Kidney (tissue), 14 donors: ENCODE data around the gene TBL1X. TPM values are rescaled to one million over a fixed set of nuclear protein-coding genes. Genes with fewer than 3 reads are reported as not detected.

Experiments
- DNase-seq, 5 donors: peaks; one replicate each; pipeline ENCODE4 v3.0.0-alpha.2; 2013 to 2020
- FAIRE-seq: peaks from 2 replicates; lab custom pipeline; 2012; peaks lifted over from hg19 to GRCh38; lab: Jason Lieb, UNC
- H3K27ac ChIP-seq, 2 donors: one replicate each; pipeline ENCODE4 v1.7.0; 2013; ENCODE audit warnings: low read depth in 2 of 2, low read length in 2 of 2, inconsistent platforms in 1 of 2
- H3K27me3 ChIP-seq: one replicate; pipeline ENCODE4 v1.7.1; 2013; ENCODE audit warnings: low read length, inconsistent platforms; ENCODE audit not compliant: control insufficient read depth, insufficient read depth
- H3K36me3 ChIP-seq, 3 donors: one replicate each; pipeline versions ENCODE4 v1.7.0 to v1.7.1; 2013; ENCODE audit warnings: low read length in 3 of 3, control low read depth in 1 of 3, inconsistent platforms in 1 of 3; ENCODE audit not compliant: insufficient read depth in 3 of 3, control insufficient read depth in 2 of 3
- H3K4me1 ChIP-seq, 3 donors: one replicate each; pipeline versions ENCODE4 v1.7.0 to v1.7.1; 2013; ENCODE audit warnings: low read length in 3 of 3, inconsistent platforms in 1 of 3, low read depth in 1 of 3; ENCODE audit not compliant: control insufficient read depth in 2 of 3, insufficient read depth in 2 of 3
- H3K4me3 ChIP-seq, 3 donors: one replicate each; pipeline versions ENCODE4 v1.7.0 to v1.8.1; 2013; ENCODE audit warnings: low read length in 3 of 3, control low read depth in 1 of 3, inconsistent platforms in 1 of 3
- H3K9ac ChIP-seq, 3 donors: one replicate each; pipeline versions ENCODE4 v1.7.0 to v1.7.1; 2013; ENCODE audit warnings: low read length in 3 of 3, control low read depth in 1 of 3, inconsistent platforms in 1 of 3
- H3K9me3 ChIP-seq, 3 donors: one replicate each; pipeline versions ENCODE4 v1.7.0 to v1.7.1; 2013; ENCODE audit warnings: low read length in 3 of 3, control low read depth in 1 of 3, inconsistent platforms in 1 of 3; ENCODE audit not compliant: control insufficient read depth in 2 of 3, insufficient read depth in 1 of 3
- CTCF ChIP-seq: IDR thresholded peaks from 3 replicates; pipeline ENCODE4 v1.5.1; 2012; ENCODE audit warnings: mild to moderate bottlenecking, moderate library complexity, borderline replicate concordance; ENCODE audit not compliant: insufficient read depth; ENCODE audit errors: extremely low read depth
- intact Hi-C: fragments of 100-400 bp; cut with DNase I; formaldehyde crosslinking; loops from one replicate; pipeline ENCODE4 v1.11.1; 2022
- polyA plus RNA-seq: library from polyadenylated mRNA; stranded (reverse); fragments of 350-450 nt; fragmentation: Illumina TruSeq; extraction: RNeasy Lipid Tissue Mini Kit (QIAGEN cat#74804); gene quantifications from one replicate; pipeline ENCODE4 v1.2.3, GENCODE V29; 2014; ENCODE audit warnings: low read depth, low replicate concordance; ENCODE audit not compliant: insufficient read depth
- total RNA-seq: library from RNA; stranded (reverse); fragmentation: NEBNext Ultra II Directional; extraction: Animal tissue kit (Norgen Biotek cat#: 25700); gene quantifications from one replicate; pipeline ENCODE4 v1.2.1, GENCODE V29; 2021
- donor health status: control.
- donor health status: control.
- donor health status: control.
- donor health status: control.
- donor health status: control.
- donor health status: DM: yes; HTN: yes; CAD: no.
- donor health status: Normal renal cell carcinoma (clear cell type).

TBL1X gene
- total and polyA plus RNA-seq, 2 donors from 2014 or later, result 12.5 to 43.0 TPM

GRCh38 chrX:9772943-9773342 lies 308.1 kb downstream of the TBL1X start:
- Histone ChIP-seq H3K27ac (no peak overlapping the region), H3K9me3 (no peaks in the 10 kb centered on the region), H3K36me3 (no peaks in the 10 kb centered on the region), H3K27me3 (no peaks in the 10 kb centered on the region), H3K4me3 (no peak overlapping the region), H3K9ac (no peak overlapping the region), H3K4me1 (no peaks in the 10 kb centered on the region)
- no peak for FAIRE-seq
- no peak for DNase-seq
- TF ChIP-seq CTCF, result no peak
- intact Hi-C loops, result no loop called here

GRCh38 chrX:9775930-9776329 lies 311.1 kb downstream of the TBL1X start:
- Histone ChIP-seq H3K4me3 (no peak overlapping the region), H3K4me1 (no peaks in the 10 kb centered on the region), H3K27ac (no peak overlapping the region), H3K27me3 (no peaks in the 10 kb centered on the region), H3K9me3 (no peaks in the 10 kb centered on the region), H3K9ac (no peak overlapping the region), H3K36me3 (no peaks in the 10 kb centered on the region)
- DNase-seq (no peak), FAIRE-seq (no peak)
- TF ChIP-seq CTCF, result no peak
- intact Hi-C loops, result no loop called here

- FAIRE-seq (no peak), DNase-seq (no peak)
- H3K4me1 ChIP-seq, result no peaks in the 10 kb centered on the region
- TF ChIP-seq CTCF, result no peak
- H3K9me3 ChIP-seq, result no peaks in the 10 kb centered on the region
- intact Hi-C loops, result no loop called here
- H3K9ac ChIP-seq, result no peak overlapping the region
- no peak overlapping the region for H3K4me3 ChIP-seq
- no peak overlapping the region for H3K27ac ChIP-seq
- no peaks in the 10 kb centered on the region for H3K36me3 ChIP-seq
- H3K27me3 ChIP-seq, result peaks cover 2% of the 10 kb centered on the region
Observed at GRCh38 chrX:9781941-9782340, 317.1 kb downstream of the TBL1X start.

- no peak for TF ChIP-seq CTCF
- no peak for DNase-seq
- FAIRE-seq, result no peak
Observed at GRCh38 chrX:9784332-9784731, 319.5 kb downstream of the TBL1X start.

More at GRCh38 chrX:9784332-9784731, 319.5 kb downstream of the TBL1X start:
- peaks cover 10% of the 10 kb centered on the region for H3K27me3 ChIP-seq
- H3K9ac ChIP-seq, result no peak overlapping the region
- H3K4me1 ChIP-seq, result peaks cover 3 to 6% (median 4%) of the 10 kb centered on the region in 3 donors
- H3K4me3 ChIP-seq, result no peak overlapping the region
- H3K36me3 ChIP-seq, result no peaks in the 10 kb centered on the region
- no peaks in the 10 kb centered on the region for H3K9me3 ChIP-seq
- intact Hi-C loops, result no loop called here
- no peak overlapping the region for H3K27ac ChIP-seq
